HG02623 (cell line): Measurements from ENCODE around the gene MMP20.

ENCODE experiments used
- ATAC-seq: cut with Tn5 transposase; IDR thresholded peaks from one replicate; pipeline ENCODE4 v1.9.1; 2021; ENCODE audit warnings: moderate library complexity; ENCODE audit not compliant: unreplicated experiment

The MMP20 gene

DNA sequence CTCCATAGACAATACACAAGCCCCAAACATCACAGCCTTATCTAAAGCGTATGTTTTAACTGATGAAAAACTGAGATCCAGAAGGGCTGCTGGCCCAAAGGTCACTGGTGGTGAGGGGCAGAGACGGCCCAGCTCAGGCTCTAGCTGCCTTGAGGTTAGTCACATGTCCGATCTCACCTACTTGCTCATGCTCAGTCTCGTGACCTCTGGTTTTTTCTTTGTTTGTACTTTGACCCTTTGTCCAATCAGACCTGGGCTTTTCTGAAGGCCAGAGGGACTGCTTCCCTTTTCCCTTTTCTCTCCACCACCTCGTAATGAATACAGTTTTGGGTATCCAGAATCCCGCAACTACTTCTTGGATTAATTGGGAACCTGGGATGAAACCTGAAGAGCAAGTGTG lies 28.6 kb downstream of the MMP20 start:
- ATAC-seq: no peak

DNA sequence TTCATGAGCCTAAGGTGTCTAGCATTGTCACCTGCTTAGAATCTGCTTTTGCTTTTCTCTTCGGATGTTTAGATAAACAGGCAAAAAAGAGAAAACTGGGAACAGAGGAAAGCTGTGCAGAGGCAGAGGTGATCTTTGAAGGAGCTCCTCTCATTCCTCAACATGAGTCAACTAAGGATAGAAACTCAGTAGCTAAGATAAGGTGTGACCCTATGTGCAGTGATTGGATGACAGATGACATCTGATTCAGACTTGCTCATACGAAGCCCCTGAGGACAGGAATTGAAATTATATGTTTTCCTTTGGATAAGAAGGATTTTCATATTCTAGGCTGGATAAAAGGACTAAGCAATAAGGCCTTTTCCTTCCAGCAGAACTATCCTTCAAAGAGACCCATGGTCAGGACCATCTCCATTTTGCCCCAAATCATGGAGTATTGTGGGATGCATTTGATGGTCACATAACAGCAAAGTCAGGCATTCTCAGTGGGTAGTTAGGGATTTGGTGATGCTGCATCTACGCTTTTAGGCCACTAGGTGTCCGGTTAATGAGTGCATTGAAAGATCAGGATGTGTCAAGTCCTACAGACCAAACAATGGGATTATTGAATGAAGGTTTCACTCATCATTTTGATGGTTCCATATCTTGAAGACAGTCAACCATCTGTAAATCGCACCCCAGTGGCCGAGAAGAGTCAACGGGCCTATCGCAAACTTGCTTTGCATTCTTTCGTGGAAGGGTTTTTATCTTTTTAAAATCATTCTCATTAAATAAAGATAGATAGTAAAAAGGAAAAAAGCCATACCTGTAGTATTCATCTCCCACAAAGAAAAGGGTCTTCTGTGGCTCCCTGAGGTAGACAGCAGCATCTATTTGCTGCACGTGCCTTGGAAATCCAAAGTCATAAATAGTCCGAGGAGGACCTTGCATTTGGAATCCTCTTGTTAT lies 32.2 kb downstream of the MMP20 start:
- ATAC-seq: no peak

DNA sequence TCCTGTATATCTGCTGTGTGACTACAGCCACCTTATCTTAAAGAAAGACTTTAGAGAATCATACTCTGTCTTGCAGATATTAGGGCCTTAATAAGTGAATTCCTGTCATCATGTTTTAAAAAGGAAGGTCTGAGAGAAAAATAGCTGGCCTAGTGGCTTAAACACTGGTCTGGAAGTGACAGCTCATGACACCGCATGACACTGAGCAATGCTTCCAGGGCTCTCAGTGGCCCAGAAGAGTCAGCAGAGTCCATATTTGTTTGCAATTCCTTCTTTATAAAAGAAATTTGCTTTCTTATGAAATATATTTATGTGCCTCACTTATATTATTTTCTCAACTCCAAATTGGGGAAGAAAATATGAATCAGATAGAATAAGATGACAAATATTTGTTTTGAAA lies 33.0 kb downstream of the MMP20 start:
- no peak for ATAC-seq

DNA sequence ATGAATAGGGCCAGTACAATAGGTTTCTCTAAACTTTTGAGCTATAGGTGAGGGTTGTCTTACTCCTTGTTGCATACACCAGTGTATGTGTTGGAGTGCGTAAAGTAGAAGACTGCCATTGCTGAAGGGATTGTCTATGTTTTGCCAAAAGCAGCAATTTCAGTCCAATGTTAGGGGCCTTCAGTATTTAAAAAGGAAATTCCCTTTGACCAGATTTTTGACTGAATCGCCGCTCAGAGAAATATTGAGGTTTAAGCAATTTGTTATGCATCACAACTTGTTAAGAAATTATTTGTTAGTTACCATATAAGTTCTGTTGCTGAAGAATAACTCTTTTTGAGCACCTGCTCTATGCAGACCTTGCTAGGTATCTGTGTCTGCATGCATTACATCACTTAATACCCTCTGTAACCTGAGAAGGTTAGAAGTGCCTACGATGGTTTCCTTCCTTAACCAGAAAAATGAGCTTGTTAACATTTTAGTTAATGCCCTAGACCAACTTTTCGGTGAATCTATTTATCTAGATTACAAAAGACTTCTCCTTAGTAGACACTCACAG lies 33.9 kb downstream of the MMP20 start:
- peak; percentile 36 for ATAC-seq

DNA sequence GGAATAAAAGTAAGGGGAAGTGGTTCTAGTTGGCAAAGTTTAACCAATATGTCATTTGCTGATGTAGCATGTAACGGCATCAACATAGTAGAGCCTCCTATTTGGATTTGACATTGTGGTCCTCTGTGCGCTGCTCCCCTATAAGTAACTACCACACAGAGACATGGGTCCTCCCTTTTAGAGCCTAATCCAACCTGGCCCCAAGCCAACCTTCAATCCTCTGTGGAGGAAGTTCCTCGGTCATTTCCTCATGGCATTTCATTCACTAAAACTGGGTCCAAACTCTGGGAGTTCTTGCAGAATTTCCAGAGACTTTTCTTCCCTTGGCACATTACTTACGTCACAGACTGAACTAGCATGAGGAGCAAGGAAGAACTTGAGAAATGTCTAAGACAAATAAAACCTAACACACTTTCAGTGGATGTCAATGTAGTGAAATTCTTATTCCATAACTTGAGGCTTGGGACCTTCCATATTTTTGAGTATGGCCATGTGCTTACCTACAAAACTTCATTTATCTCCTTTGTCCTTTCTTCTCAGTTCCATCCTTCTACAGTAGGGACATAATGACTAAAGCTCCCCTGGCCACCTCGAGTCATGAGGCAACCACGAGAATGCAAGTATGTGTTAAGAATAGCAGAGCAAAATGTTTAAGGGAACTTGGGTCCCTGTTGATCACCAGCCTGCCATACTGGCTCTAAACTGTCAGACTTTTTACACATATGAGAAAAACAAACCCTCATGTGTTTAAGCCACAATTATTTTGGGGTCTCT lies 34.7 kb downstream of the MMP20 start:
- ATAC-seq: no peak

DNA sequence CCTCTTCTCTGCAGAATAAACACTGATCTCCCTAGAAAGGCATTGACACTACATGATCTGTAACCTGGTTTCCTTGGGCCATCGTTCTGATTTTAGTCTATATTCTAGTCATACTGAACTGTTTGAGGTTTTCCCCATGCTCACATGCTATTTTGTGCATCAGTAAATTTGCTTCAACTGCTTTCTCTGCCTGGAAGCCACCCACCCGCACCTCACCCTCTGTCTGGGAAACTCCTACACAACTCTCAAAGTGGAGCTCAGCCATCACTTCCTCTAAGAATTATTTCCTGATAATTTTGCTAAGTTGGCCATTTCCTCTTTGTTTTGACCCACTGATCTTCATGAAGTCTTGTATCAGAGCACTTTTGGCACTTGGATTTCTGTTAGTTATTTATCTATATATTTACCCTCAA lies 36.1 kb downstream of the MMP20 start:
- ATAC-seq: peak; percentile 59

DNA sequence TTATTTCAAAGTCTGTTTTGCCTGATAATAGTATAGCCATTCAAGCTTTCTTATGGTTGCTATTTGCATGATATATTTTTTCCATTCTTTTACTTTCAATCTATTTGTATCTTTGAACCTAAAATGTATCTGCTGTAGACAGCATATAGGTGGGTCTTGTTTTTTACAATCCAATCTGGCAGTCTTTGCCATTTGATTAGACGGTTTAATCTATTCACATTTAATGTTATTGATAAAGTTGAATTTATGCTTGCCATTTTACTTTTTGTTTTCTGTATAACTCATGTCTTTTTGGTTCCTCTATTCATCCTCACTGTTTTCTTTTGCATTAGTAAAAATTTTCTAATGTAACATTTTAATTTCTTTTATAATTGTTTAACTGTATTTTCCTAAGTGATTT lies 37.4 kb downstream of the MMP20 start:
- ATAC-seq: no peak

DNA sequence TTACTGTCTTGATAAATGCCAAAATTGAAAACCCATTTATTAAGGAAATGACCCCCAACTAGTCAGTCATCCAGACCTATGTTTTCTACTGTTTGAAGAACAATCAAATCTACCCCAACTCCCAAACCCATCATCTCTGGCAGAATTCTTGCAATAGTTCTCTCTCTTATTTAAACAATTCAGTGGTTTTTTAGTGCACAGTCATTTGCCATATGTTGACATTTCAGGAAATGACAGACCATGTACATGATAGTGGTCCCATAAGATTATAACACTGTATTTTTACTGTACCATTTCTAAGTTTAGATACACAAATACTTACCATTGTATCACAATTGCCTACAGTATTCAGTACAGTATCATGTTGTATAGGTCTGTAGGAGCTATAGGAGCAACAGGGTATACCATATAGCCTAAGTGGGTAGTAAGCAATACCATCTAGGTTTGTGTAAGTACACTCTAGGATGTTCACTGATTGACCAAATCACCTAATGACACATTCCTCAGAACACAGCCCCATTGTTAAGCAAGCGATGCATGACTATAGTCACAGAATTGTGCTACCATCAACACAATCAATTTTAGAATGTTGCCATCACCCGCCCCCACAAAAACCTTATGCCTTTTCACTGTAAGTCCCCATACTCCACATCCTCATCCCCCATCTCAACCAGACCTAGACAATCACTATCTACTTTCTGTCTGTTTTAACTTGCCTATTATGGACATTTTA lies 41.8 kb downstream of the MMP20 start:
- no peak for ATAC-seq

DNA sequence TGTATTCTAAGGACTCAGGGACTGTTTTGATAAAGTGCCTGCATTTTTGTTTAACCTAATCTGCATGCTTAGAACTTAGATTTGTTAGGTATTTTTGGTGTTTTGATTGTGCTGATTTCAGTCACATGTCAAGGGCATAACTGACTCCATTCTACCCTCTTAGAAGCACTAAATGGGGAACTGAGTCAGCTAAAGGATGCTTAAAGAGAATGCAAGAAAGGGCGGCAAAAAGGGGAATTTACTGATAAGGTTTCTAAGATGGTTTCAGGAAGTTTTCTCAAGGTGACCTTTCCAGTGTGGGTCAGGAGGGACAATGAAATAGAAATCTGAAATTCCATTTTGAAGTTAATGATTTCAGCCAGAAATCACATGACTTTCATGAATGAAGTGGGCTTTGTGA lies 43.0 kb downstream of the MMP20 start:
- ATAC-seq: no peak

DNA sequence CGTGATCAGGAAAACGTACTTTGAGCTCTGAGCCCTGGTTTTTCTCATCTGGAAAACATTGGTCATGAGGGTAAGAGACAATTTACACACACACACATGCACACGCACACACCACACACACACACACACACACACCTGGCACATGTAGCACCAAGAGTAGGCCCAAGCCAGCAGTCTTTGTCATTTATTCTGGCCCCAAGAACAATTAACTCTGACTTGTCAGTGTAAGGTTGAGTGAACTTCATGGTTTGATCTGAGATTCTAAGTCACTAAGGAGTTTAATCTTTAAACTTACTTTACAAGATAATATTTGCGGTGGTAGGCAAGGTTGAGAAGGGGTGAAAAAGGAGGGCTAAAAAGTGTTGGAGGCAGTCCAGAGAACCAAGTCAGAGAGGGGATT lies 44.1 kb downstream of the MMP20 start:
- ATAC-seq: no peak

DNA sequence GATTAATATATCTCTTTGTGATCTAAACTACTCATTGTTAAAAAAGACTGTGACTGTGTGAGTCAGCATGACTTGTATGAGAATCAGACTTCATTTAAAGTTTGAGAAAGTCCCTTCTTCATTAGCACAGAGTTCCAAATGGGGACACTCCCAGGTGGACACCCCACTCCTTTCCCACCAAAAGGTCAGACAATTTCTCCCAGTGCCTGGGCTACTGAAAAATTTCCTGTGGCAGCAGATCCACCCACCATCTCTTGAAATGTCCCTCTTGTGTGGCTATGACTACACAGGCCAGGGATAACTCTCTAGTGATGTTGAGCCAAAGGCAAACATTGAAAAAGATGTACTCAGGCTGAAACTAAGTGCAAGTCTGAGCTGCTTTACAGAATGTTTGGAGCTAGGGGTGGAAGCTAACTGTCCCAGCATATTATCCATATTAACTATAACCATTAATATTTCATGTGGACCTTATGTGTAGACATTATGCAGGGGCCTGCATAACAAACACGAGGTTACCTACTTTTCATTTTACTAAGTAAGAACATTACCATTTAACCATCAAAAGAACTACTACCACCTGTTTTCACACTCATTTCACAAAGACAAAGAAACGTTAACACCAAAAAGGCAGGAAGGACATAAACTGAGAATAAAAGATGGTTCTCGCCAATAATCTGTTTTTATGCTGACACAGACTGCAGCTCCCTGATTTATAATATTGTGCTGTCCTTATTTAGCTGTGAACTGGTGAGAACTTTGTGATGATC lies 44.8 kb downstream of the MMP20 start:
- peak; percentile 59 for ATAC-seq

DNA sequence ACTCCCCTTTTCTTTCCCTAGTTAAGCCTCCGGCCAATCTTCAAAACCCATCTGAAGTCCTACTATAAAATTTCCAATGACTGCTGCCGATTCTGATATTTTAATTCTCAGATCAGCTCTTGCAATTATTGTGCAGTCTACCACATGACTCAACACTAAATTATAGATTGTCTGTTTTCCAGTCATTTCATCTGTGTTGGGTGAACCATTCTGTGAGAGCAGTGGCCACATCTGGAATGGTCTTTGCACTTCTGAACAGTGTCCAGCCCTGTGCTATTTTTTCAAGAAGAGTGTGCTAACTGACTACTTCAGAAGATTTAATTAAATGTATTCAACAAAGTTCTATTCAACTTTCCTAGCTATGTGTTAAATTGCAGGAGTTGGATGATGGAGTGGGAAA lies 47.4 kb downstream of the MMP20 start:
- ATAC-seq: no peak

DNA sequence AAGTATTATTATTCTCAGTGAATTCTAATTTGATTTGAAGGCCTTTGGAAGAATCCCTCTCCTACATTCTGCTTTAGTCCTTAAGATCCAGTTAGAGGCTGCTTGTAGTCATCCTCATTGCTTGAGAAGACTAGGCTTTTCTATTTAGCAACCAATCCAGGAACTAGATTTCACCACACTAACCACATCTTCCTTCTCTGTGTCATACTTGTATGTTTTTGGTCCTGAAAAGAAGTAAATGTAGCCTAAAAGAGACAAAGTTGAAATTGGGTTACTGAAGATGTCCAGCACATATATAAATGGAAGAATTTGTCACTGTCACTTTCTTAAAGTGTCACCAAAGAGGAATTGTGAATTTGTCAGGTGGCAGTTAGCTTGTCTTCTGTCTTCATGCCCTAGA lies 48.0 kb downstream of the MMP20 start:
- peak; percentile 62 for ATAC-seq

DNA sequence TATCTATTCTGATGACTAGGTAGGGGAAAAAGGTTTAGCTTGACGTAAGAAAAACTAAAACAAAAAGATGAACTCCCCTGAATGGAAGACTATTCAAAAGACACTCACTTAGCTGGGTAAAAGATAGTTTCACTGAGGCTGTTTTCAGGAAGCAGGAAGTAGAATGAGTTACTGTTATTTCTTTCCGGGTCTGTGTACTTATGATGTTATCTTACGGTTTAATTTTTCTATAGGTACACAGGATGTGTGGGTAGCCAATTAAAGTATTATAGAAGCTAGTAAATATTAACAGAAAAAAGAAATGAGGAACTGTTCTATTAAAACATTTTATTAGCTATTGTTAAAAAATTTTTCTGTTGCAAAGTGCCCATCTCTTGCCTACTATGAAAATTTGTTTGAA lies 48.8 kb downstream of the MMP20 start:
- no peak for ATAC-seq

DNA sequence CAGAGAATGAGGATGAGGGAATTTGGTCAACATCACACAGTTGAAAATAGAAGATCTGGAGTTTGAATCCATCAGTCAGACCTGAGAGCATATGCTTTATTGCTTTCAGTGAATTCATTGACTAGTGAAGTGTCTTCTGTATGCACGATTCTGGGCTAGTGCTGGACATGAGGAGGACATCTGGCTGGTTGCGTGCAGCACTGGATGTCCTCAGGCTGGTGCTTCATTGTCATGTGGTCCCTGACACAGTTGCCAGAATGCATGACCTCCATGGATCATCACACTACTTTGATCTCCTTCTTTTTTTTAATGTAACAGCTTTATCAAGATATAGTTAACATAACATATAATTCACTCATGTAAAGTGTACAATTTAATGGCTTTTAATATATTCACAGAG lies 50.1 kb downstream of the MMP20 start:
- ATAC-seq: no peak

DNA sequence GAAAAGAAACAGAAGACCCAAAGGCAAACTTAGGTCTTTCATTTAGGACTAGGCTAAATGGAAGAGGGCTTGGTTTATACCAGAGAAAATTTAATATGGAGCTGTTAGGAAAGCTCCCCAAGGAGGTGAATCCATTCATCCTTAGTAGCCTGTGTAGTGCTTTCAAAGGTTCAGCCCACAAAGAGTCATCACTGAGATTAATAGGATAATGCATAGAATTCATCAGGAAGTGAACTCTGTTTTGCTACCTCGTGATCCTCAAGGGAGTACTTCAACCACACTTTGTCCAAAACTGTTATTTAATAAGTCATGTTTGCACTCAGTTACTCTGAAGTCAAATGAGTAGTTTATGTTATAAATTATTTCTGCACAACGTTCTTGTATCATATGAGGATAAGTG lies 51.3 kb downstream of the MMP20 start:
- no peak for ATAC-seq

DNA sequence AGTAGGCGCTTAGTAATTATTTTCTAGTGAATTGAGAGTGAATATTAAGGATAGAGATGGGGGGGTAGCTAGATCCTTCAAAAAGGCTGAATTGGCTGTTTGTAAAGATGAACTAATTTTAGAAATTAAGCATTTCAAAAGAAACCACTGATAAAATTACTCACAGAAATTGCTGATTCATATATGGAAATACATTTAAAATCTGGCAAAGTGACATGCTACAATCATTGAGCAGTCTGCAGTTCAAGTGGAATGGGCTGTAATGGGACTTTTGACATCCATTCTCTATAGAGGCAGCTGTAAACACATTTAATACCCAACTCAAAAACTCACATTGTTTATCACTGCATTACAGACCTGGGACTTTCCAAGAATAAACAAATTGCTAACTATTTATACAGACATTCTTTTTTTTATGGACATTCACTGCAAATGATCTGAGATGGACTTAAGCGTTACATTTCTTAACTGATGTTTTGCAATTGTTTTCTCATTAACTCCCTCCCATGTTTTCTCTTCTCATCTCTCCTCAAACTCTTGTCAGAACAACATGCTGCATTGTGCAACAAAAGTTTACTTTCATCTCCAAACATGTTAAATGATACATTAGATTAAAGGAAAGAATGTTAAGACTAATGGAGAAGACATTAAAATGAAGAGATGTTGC lies 52.4 kb downstream of the MMP20 start:
- no peak for ATAC-seq

DNA sequence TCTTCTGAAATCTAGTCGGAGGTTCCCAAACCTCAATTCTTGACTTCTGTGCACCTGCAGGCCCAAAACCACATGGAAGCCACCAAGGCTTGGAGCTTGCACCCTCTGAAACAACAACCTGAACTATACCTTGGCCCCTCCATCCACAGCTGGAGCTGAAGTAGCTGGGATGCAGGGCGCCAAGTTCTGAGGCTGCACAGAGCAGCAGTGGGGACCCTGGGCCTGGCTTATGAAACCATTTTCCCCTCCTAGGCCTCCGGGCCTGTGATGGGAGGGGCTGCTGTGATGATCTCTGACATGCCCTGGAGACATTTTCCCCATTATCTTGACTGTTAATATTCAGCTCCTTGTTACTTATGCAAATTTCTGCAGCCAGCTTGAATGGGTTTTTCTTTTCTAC lies 56.3 kb downstream of the MMP20 start:
- no peak for ATAC-seq

DNA sequence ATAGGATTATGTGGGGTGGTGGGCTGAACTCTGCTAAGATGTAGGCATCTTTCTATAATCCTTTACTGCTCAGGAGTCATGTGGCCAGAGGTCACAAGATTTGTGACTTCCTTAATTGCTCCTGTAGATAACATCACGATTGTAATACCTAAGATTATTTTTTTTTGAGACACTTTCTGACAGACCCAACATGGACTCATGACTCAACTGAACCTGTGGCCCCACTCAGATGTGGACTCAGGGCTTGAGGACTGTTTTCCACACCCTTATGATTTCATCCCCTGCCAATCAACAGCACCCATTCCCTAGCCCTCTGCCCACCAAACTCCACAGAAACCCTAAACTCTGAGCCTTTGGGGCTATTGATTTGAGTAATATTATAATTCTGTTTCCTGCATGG lies 59.0 kb downstream of the MMP20 start:
- ATAC-seq: no peak

DNA sequence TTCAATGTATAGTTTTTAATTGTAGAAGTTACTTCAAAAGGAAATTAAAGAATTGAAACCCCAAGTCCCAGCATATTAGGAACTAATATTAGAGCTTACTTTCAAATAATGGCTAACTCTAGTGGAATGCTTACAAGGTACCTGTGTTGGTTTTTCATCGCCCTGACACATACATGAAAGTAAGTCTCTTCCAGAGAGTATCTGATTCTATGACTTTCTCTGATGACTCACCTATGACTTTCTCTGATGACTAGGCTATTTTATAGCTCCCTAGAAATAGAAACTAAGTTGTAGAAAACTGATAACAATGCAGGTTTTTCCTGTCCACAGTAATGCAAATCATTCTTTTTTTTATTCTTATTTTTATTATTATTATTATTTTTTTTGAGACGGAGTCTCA lies 61.0 kb downstream of the MMP20 start:
- ATAC-seq: peak; percentile 49
